ENCODE measurements around the gene KLHDC7B. TPM values are rescaled to one million over a fixed set of nuclear protein-coding genes. Genes with fewer than 3 reads are reported as not detected.

Gene KLHDC7B
- total RNA-seq, 1 donor from 2014 or later, result 0.32 TPM

- H3K4me1 ChIP-seq (ENCODE audit: insufficient read depth, low read length), result peaks cover 14% of the 10 kb centered on the region
- Mint-ChIP-seq H3K36me3 (ENCODE audit: low read depth, unreplicated experiment) (peaks cover 4% of the 10 kb centered on the region), H3K9me3 (ENCODE audit: unreplicated experiment) (no peaks in the 10 kb centered on the region), H3K4me3 (ENCODE audit: unreplicated experiment) (peak overlapping the region; percentile 88), H3K27me3 (ENCODE audit: low read depth, unreplicated experiment) (peaks cover 6% of the 10 kb centered on the region), H3K4me1 (ENCODE audit: low read depth, unreplicated experiment) (peaks cover 3% of the 10 kb centered on the region), H3K27ac (ENCODE audit: unreplicated experiment) (peak overlapping the region; percentile 80)
- H3K4me3 ChIP-seq (ENCODE audit: insufficient read depth, low read depth, low read length), result peak overlapping the region; percentile 75
- DNase-seq (ENCODE audit: low read depth) (no peak), FAIRE-seq (no peak)
- peaks cover 6% of the 10 kb centered on the region for H3K79me2 ChIP-seq (ENCODE audit: insufficient read depth, low read length)
- TF ChIP-seq EZH2 (IDR thresholded peaks at IDR 0.05; ENCODE audit: insufficient read depth, low read length) (no peak), CTCF (IDR thresholded peaks at IDR 0.05; ENCODE audit: insufficient read depth, low read depth, low read length) (no peak)
- H3K27ac ChIP-seq (ENCODE audit: low read depth, low read length), result no peak overlapping the region
- H3K36me3 ChIP-seq (ENCODE audit: insufficient read depth, low read length), result no peaks in the 10 kb centered on the region
- peak overlapping the region; percentile 97 for H3K4me2 ChIP-seq (ENCODE audit: low read length)
- peaks cover 8% of the 10 kb centered on the region for H3K27me3 ChIP-seq (ENCODE audit: insufficient read depth, low read length)
- peak overlapping the region; percentile 93 for H3K9ac ChIP-seq (ENCODE audit: low read length)
- H2AFZ ChIP-seq (ENCODE audit: low read depth, low read length), result no peak overlapping the region
- no peaks in the 10 kb centered on the region for H4K20me1 ChIP-seq (ENCODE audit: insufficient read depth, low read length)
- no peaks in the 10 kb centered on the region for H3K9me3 ChIP-seq (ENCODE audit: insufficient read depth, low read depth, low read length)
These were observed 35.6 kb downstream of the KLHDC7B start for GRCh38 chr22:50581031-50581949.

GRCh38 chr22:50581950-50582492 lies 36.3 kb downstream of the KLHDC7B start:
- DNase-seq (ENCODE audit: low read depth) (peak; percentile 3), FAIRE-seq (no peak)
- TF ChIP-seq EZH2 (IDR thresholded peaks at IDR 0.05; ENCODE audit: insufficient read depth, low read length), result no peak
- no peak for TF ChIP-seq CTCF (IDR thresholded peaks at IDR 0.05; ENCODE audit: insufficient read depth, low read depth, low read length)
- H3K36me3 Mint-ChIP-seq (ENCODE audit: low read depth, unreplicated experiment), result peaks cover 5% of the 10 kb centered on the region
- no peaks in the 10 kb centered on the region for H4K20me1 ChIP-seq (ENCODE audit: insufficient read depth, low read length)
- no peaks in the 10 kb centered on the region for H3K9me3 Mint-ChIP-seq (ENCODE audit: unreplicated experiment)
- H3K79me2 ChIP-seq (ENCODE audit: insufficient read depth, low read length), result peaks cover 6% of the 10 kb centered on the region
- H3K4me3 ChIP-seq (ENCODE audit: insufficient read depth, low read depth, low read length), result peak overlapping the region; percentile 75
- peak overlapping the region; percentile 69 for H3K27ac Mint-ChIP-seq (ENCODE audit: unreplicated experiment)
- H3K27me3 Mint-ChIP-seq (ENCODE audit: low read depth, unreplicated experiment), result peaks cover 13% of the 10 kb centered on the region
- H3K36me3 ChIP-seq (ENCODE audit: insufficient read depth, low read length), result no peaks in the 10 kb centered on the region
- H3K27me3 ChIP-seq (ENCODE audit: insufficient read depth, low read length), result peaks cover 5% of the 10 kb centered on the region
- peak overlapping the region; percentile 88 for H3K27ac ChIP-seq (ENCODE audit: low read depth, low read length)
- H3K9ac ChIP-seq (ENCODE audit: low read length), result peak overlapping the region; percentile 93
- no peaks in the 10 kb centered on the region for H3K9me3 ChIP-seq (ENCODE audit: insufficient read depth, low read depth, low read length)
- peak overlapping the region; percentile 97 for H3K4me2 ChIP-seq (ENCODE audit: low read length)
- peaks cover 3% of the 10 kb centered on the region for H3K4me1 Mint-ChIP-seq (ENCODE audit: low read depth, unreplicated experiment)
- peak overlapping the region; percentile 99 for H2AFZ ChIP-seq (ENCODE audit: low read depth, low read length)
- H3K4me1 ChIP-seq (ENCODE audit: insufficient read depth, low read length), result peaks cover 14% of the 10 kb centered on the region
- peak overlapping the region; percentile 88 for H3K4me3 Mint-ChIP-seq (ENCODE audit: unreplicated experiment)

All from astrocyte (in vitro differentiated cells and primary cell).